Muscle of arm (tissue), 12 donors: ENCODE data around the gene ISOC2. TPM values are rescaled to one million over a fixed set of nuclear protein-coding genes. Genes with fewer than 3 reads are reported as not detected.
A peak's percentile ranks its signal among the peaks of the same experiment; 100 is the strongest.

Source experiments
- DNase-seq: peaks from one replicate; pipeline ENCODE4 v3.0.0-alpha.2; 2013
- polyA plus RNA-seq, 12 donors: library from polyadenylated mRNA; unstranded; fragments of 120-200 nt; gene quantifications; one replicate each; pipeline ENCODE4 v1.2.1, GENCODE V29; 2013; ENCODE audit not compliant: insufficient read length in 12 of 12

The ISOC2 gene
- polyA plus RNA-seq, 12 donors = 24.3 to 68.0 (median 27.9) TPM; not detected in 1

- DNase-seq = no peak
Observed at GRCh38 chr19:55491546-55492360, 30.3 kb upstream of the ISOC2 start.

- DNase-seq = no peak
Observed at GRCh38 chr19:55490478-55491432, 29.3 kb upstream of the ISOC2 start.

- DNase-seq = no peak
Observed at GRCh38 chr19:55489711-55490477, 28.5 kb upstream of the ISOC2 start.

- DNase-seq = no peak
Observed at GRCh38 chr19:55488986-55489710, 27.7 kb upstream of the ISOC2 start.

- DNase-seq = peak; percentile 74
Observed at GRCh38 chr19:55487924-55488687, 26.7 kb upstream of the ISOC2 start, which contains the start of gene SSC5D. Gene SSC5D, plus strand, starts transcription at chr19:55488436. Its CDS starts 154 bp downstream, at chr19:55488590.

GRCh38 chr19:55486971-55487923, 25.8 kb upstream of the ISOC2 start:
- DNase-seq = peak; percentile 96

GRCh38 chr19:55486043-55486970, 24.9 kb upstream of the ISOC2 start:
- no peak for DNase-seq

- no peak for DNase-seq
Observed at GRCh38 chr19:55485439-55486011, 24.1 kb upstream of the ISOC2 start.

- peak; percentile 80 for DNase-seq
Observed at GRCh38 chr19:55484593-55485438, 23.4 kb upstream of the ISOC2 start, which contains the start of gene NAT14. Gene NAT14, plus strand, starts transcription at chr19:55485188. Its CDS starts 521 bp downstream, at chr19:55485709.

GRCh38 chr19:55483706-55484592, 22.5 kb upstream of the ISOC2 start:
- no peak for DNase-seq

- DNase-seq = no peak
Observed at GRCh38 chr19:55482967-55483705, 21.7 kb upstream of the ISOC2 start.

GRCh38 chr19:55482156-55482961, 20.9 kb upstream of the ISOC2 start:
- DNase-seq = no peak

- no peak for DNase-seq
Observed at GRCh38 chr19:55481794-55482155, 20.3 kb upstream of the ISOC2 start.
